ENCODE results near the gene LDAF1. TPM values are rescaled to one million over a fixed set of nuclear protein-coding genes. Genes with fewer than 3 reads are reported as not detected.

The LDAF1 gene
- total RNA-seq, 1 donor from 2014 or later, result 25.4 TPM

GRCh38 chr16:21222495-21223337, 64.2 kb downstream of the LDAF1 start:
- peaks cover 2% of the 10 kb centered on the region for H3K4me1 Mint-ChIP-seq
- no peak for TF ChIP-seq CTCF (conservative IDR thresholded peaks at IDR 0.05)
- DNase-seq (ENCODE audit: low read depth, low spot score), result no peak
- H3K9me3 Mint-ChIP-seq, result no peaks in the 10 kb centered on the region
- no peak overlapping the region for H3K27ac Mint-ChIP-seq (ENCODE audit: unreplicated experiment)
- H3K36me3 Mint-ChIP-seq (ENCODE audit: low read depth), result no peaks in the 10 kb centered on the region
- H3K4me3 Mint-ChIP-seq, result no peak overlapping the region
- peaks cover 15% of the 10 kb centered on the region for H3K27me3 Mint-ChIP-seq (ENCODE audit: low read depth)

- H3K9me3 Mint-ChIP-seq, result no peaks in the 10 kb centered on the region
- no peak overlapping the region for H3K27ac Mint-ChIP-seq (ENCODE audit: unreplicated experiment)
- H3K4me1 Mint-ChIP-seq, result peaks cover 6% of the 10 kb centered on the region
- no peak overlapping the region for H3K4me3 Mint-ChIP-seq
- DNase-seq (ENCODE audit: low read depth, low spot score), result no peak
- peaks cover 12% of the 10 kb centered on the region for H3K27me3 Mint-ChIP-seq (ENCODE audit: low read depth)
- no peak for TF ChIP-seq CTCF (conservative IDR thresholded peaks at IDR 0.05)
- no peaks in the 10 kb centered on the region for H3K36me3 Mint-ChIP-seq (ENCODE audit: low read depth)
These were observed 65.3 kb downstream of the LDAF1 start for GRCh38 chr16:21223787-21224186.

- peaks cover 6% of the 10 kb centered on the region for H3K4me1 Mint-ChIP-seq
- no peak for DNase-seq (ENCODE audit: low read depth, low spot score)
- no peak overlapping the region for H3K4me3 Mint-ChIP-seq
- no peaks in the 10 kb centered on the region for H3K36me3 Mint-ChIP-seq (ENCODE audit: low read depth)
- H3K27ac Mint-ChIP-seq (ENCODE audit: unreplicated experiment), result no peak overlapping the region
- no peak for TF ChIP-seq CTCF (conservative IDR thresholded peaks at IDR 0.05)
- H3K9me3 Mint-ChIP-seq, result no peaks in the 10 kb centered on the region
- peaks cover 10% of the 10 kb centered on the region for H3K27me3 Mint-ChIP-seq (ENCODE audit: low read depth)
These were observed 66.3 kb downstream of the LDAF1 start for GRCh38 chr16:21224800-21225199.

- Mint-ChIP-seq H3K4me3 (no peak overlapping the region), H3K9me3 (no peaks in the 10 kb centered on the region), H3K27me3 (ENCODE audit: low read depth) (peaks cover 6% of the 10 kb centered on the region), H3K27ac (ENCODE audit: unreplicated experiment) (no peak overlapping the region), H3K4me1 (peaks cover 6% of the 10 kb centered on the region), H3K36me3 (ENCODE audit: low read depth) (no peaks in the 10 kb centered on the region)
- no peak for DNase-seq (ENCODE audit: low read depth, low spot score)
- no peak for TF ChIP-seq CTCF (conservative IDR thresholded peaks at IDR 0.05)
These were observed 68.3 kb downstream of the LDAF1 start for GRCh38 chr16:21226749-21227148.

- no peak for DNase-seq (ENCODE audit: low read depth, low spot score)
- no peak overlapping the region for H3K27ac Mint-ChIP-seq (ENCODE audit: unreplicated experiment)
- H3K36me3 Mint-ChIP-seq (ENCODE audit: low read depth), result no peaks in the 10 kb centered on the region
- peaks cover 6% of the 10 kb centered on the region for H3K4me1 Mint-ChIP-seq
- no peak for TF ChIP-seq CTCF (conservative IDR thresholded peaks at IDR 0.05)
- H3K4me3 Mint-ChIP-seq, result no peak overlapping the region
- no peaks in the 10 kb centered on the region for H3K9me3 Mint-ChIP-seq
- H3K27me3 Mint-ChIP-seq (ENCODE audit: low read depth), result peaks cover 2% of the 10 kb centered on the region
These were observed 69.4 kb downstream of the LDAF1 start for GRCh38 chr16:21227866-21228265.
